Ovary (tissue), 3 donors: ENCODE results near the gene LRRD1.

Experiments used
- EP300 ChIP-seq: sonication (generic); formaldehyde crosslinking; IDR thresholded peaks from one replicate; pipeline ENCODE4 v1.6.1; 2017; ENCODE audit warnings: antibody characterized with exemption
- POLR2A ChIP-seq: fragments of 450-650 bp; IDR thresholded peaks from one replicate; pipeline ENCODE4 v1.6.1; 2017; ENCODE audit warnings: antibody characterized with exemption, mild to moderate bottlenecking, moderate library complexity
- TF ChIP-seq, protein P1 (sequence below), 3 donors: fragments of 450-650 bp in 2 of 3; fragments of 200-600 bp in 1 of 3; IDR thresholded peaks; one replicate each; pipeline versions ENCODE4 v1.5.1 to v1.8.0; 2016 to 2022; ENCODE audit warnings: antibody characterized with exemption in 3 of 3, mild to moderate bottlenecking in 1 of 3
- donor health status: DM: no; HTN: no; CAD: no.

DNA sequence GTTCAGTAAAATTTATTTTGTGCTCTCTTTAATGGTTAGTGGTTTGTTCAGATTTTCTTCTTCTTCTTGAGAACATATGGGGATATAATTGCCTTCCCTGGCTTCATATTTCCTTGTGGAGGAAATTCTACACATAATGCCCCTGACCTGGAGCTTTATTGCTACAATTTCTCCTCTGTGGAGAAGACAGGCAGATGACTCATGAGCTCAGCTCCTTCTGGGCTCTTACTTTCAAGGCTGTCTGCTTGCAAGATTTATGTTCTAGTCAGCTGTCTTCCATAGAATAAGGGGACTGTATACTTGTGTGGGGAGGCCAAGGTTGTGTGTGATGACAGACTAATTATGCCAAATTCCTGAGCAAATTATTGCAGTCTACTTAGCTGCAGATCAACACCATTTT, 1.6 kb downstream of the LRRD1 start:
- TF ChIP-seq, protein P1, sequence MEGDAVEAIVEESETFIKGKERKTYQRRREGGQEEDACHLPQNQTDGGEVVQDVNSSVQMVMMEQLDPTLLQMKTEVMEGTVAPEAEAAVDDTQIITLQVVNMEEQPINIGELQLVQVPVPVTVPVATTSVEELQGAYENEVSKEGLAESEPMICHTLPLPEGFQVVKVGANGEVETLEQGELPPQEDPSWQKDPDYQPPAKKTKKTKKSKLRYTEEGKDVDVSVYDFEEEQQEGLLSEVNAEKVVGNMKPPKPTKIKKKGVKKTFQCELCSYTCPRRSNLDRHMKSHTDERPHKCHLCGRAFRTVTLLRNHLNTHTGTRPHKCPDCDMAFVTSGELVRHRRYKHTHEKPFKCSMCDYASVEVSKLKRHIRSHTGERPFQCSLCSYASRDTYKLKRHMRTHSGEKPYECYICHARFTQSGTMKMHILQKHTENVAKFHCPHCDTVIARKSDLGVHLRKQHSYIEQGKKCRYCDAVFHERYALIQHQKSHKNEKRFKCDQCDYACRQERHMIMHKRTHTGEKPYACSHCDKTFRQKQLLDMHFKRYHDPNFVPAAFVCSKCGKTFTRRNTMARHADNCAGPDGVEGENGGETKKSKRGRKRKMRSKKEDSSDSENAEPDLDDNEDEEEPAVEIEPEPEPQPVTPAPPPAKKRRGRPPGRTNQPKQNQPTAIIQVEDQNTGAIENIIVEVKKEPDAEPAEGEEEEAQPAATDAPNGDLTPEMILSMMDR (IDR thresholded peaks at IDR 0.05): no peak
- TF ChIP-seq EP300 (no peak), POLR2A (no peak)
